Kidney epithelial cell (primary cell): ENCODE results near the gene IBTK. TPM values are rescaled to one million over a fixed set of nuclear protein-coding genes. Genes with fewer than 3 reads are reported as not detected.
A peak's percentile ranks its signal among the peaks of the same experiment; 100 is the strongest.

ENCODE experiments used
- DNase-seq: peaks from one replicate; pipeline ENCODE4 v3.0.0-alpha.2; 2010; ENCODE audit warnings: low read depth
- H3K27me3 ChIP-seq: 2 replicates; pipeline ENCODE4 v1.6.0; 2011; ENCODE audit warnings: low read length; ENCODE audit not compliant: control insufficient read depth, insufficient read depth
- H3K36me3 ChIP-seq: 2 replicates; pipeline ENCODE4 v1.5.1; 2011; ENCODE audit warnings: low read length; ENCODE audit not compliant: control insufficient read depth, insufficient read depth
- H3K4me3 ChIP-seq: 2 replicates; pipeline ENCODE4 v1.5.1; 2011; ENCODE audit warnings: low read depth, mild to moderate bottlenecking, control low read depth, low read length
- total RNA-seq: library from RNA; depleted of rRNA; stranded (reverse); fragments of >200 nt; gene quantifications from 2 replicates; pipeline ENCODE4 v1.2.3, GENCODE V29; 2015
- TF ChIP-seq, protein P1 (sequence below): IDR thresholded peaks from 2 replicates; pipeline ENCODE4 v1.5.1; 2011; ENCODE audit warnings: mild to moderate bottlenecking, moderate library complexity, low read length, control low read depth, inconsistent platforms; ENCODE audit not compliant: insufficient read depth, poor library complexity, severe bottlenecking

Gene IBTK
- total RNA-seq, 1 donor from 2014 or later = 42.6 TPM

DNA sequence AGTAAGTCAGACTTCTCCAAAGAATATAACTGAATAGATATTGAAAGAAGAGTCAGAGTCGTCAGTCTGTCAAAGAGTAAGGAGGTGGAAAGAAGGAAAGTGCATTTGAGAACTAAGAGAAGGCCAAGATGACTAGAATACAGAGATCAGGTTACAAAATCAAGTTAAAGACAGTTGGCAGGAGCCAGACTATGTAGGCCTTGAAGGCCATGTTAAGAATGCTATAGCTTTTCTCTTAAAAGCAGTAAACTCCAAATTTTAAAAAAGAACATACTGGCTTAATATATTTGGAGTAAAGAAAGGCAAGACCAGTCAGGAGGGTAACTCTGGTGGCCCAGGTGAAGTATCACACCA is 68.8 kb downstream of the IBTK start:
- H3K27me3 ChIP-seq = no peaks in the 10 kb centered on the region
- peaks cover 1% of the 10 kb centered on the region for H3K36me3 ChIP-seq
- TF ChIP-seq, protein P1, sequence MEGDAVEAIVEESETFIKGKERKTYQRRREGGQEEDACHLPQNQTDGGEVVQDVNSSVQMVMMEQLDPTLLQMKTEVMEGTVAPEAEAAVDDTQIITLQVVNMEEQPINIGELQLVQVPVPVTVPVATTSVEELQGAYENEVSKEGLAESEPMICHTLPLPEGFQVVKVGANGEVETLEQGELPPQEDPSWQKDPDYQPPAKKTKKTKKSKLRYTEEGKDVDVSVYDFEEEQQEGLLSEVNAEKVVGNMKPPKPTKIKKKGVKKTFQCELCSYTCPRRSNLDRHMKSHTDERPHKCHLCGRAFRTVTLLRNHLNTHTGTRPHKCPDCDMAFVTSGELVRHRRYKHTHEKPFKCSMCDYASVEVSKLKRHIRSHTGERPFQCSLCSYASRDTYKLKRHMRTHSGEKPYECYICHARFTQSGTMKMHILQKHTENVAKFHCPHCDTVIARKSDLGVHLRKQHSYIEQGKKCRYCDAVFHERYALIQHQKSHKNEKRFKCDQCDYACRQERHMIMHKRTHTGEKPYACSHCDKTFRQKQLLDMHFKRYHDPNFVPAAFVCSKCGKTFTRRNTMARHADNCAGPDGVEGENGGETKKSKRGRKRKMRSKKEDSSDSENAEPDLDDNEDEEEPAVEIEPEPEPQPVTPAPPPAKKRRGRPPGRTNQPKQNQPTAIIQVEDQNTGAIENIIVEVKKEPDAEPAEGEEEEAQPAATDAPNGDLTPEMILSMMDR = no peak
- H3K4me3 ChIP-seq = no peak overlapping the region
- DNase-seq = no peak

DNA sequence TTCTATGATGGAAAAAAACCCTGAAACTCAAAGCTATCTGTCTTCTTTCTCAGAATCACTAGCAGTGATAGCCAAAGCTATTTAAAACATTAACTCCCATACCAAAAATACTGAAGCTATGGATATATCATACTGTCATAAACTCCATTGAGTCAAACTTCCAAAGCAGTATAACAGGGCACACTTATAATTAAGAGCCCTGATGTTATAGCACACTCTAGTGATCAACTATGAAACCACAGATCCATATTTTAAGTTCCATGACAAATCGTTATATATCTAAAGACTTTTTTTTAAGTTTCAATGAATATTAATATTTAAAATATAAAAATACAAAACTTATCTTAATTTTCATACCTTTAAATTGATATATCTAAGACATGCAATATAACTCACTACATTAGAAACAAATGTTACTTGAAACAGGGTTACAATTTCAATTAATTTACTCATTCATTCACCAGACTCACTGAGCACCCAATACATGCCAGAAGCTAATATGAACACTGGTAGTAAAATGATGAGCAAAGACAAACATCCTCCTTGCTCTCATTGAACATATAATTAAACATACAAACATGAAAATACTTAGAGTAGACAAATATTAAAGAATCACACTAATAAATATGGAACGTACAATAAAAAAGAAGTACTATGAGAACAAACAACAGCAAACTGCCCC is 69.3 kb downstream of the IBTK start:
- no peak overlapping the region for H3K4me3 ChIP-seq
- H3K27me3 ChIP-seq = no peaks in the 10 kb centered on the region
- H3K36me3 ChIP-seq = no peaks in the 10 kb centered on the region
- TF ChIP-seq, protein P1 = peak; percentile 25
- no peak for DNase-seq

DNA sequence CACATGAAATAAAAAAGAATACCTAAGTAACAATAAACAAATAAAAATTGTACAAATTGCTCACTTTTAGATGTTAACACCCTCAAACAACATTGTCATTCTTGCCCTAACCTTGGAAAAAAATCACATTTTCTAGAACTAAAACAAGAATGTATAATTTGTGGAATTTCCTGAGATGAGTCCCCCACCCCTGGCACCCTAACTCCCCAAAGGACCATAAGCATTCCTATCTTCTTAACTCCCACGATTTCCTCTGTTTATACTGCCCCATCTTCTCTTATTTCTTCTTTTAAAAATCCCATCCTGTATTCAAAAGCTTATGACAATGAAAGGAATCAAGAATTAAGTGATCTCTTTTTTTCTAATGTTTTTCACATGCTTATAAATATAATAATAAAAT is 70.9 kb downstream of the IBTK start:
- Histone ChIP-seq H3K27me3 (no peaks in the 10 kb centered on the region), H3K36me3 (no peaks in the 10 kb centered on the region), H3K4me3 (no peak overlapping the region)
- DNase-seq = no peak
- TF ChIP-seq, protein P1 = no peak

DNA sequence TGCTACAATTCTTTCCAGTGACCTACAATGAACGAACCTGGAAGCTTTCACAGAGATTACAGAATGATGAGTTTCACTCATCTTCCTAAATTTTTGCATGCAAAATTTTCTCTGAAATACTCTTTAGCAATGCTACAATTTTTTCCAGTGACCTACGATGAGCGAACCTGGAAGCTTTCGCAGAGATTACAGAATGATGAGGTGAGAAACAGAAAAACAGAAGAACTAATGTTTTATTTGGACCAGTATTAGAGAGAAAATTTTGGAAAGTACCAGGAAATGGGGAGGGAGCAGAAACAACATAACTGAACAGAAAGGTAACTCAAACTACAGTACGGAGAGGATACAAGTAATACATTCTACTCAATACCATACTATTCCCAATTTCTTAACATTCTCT is 75.0 kb downstream of the IBTK start:
- TF ChIP-seq, protein P1 = no peak
- H3K27me3 ChIP-seq = no peaks in the 10 kb centered on the region
- no peaks in the 10 kb centered on the region for H3K36me3 ChIP-seq
- H3K4me3 ChIP-seq = no peak overlapping the region
- DNase-seq = no peak

DNA sequence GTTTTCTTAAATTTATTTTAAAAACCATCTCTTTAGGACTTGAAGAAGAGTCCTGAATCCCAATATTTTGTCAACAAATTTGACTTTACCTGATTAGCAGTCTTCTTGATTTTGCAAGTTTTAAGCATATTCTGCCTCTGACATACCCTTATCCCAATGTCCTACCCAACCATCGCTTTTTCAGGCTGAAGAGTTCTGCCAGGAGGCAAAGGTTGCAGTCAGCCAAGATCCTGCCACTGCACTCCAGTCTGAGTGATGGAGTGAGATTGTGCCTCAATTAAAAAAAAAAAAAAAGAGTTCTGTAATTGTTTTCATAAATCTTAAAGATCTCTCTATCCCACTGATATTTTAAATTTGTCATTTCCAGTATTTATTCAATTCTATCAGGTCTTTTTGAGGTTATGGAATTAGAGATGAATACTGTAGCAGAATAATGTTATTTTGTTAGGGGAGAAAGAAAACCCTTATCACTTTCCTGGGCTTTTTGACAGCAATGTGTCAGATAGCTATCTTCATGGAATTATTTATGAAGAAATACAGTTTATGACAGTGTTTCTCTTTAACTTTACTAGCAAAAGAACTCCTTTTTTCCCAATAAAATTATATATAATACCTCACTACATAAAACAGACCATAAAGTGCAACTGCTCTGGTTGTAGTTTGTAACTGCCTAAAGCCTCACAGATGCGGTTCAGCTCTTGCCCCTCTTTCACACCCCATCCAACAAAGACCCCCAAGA is 78.2 kb downstream of the IBTK start:
- no peaks in the 10 kb centered on the region for H3K27me3 ChIP-seq
- H3K4me3 ChIP-seq = no peak overlapping the region
- H3K36me3 ChIP-seq = no peaks in the 10 kb centered on the region
- TF ChIP-seq, protein P1 = no peak
- no peak for DNase-seq
